GM23338 (cell line): Measurements from ENCODE around the gene ILF2. TPM values are rescaled to one million over a fixed set of nuclear protein-coding genes. Genes with fewer than 3 reads are reported as not detected.
A peak's percentile ranks its signal among the peaks of the same experiment; 100 is the strongest.

Source experiments
- ATAC-seq: fragments of 200-7000 bp; cut with Tn5 transposase; 3 replicates; pipeline ENCODE4 v1.9.1; 2020
- DNase-seq: peaks from one replicate; pipeline ENCODE4 v3.0.0-alpha.2; 2015; ENCODE audit warnings: low spot score
- H2AFZ ChIP-seq: fragments of 200-600 bp; sonication (generic); 2 replicates; pipeline ENCODE4 v1.8.0; 2016; ENCODE audit warnings: antibody characterized with exemption, mild to moderate bottlenecking, moderate library complexity
- H3F3A ChIP-seq: fragments of 200-600 bp; sonication (generic); replicated peaks from 2 replicates; pipeline ENCODE4 v1.8.0; 2017; ENCODE audit warnings: antibody characterized with exemption, mixed run types, low read depth
- H3K27ac ChIP-seq: fragments of 200-600 bp; sonication (generic); 2 replicates; pipeline ENCODE4 v1.6.1; 2016; ENCODE audit warnings: low read depth
- H3K27me3 ChIP-seq: fragments of 200-600 bp; sonication (generic); 2 replicates; pipeline ENCODE4 v1.8.0; 2016; ENCODE audit warnings: mild to moderate bottlenecking, mixed run types, moderate library complexity; ENCODE audit not compliant: insufficient read depth
- H3K36me3 ChIP-seq: fragments of 200-600 bp; sonication (generic); 2 replicates; pipeline ENCODE4 v1.8.0; 2016; ENCODE audit warnings: mild to moderate bottlenecking; ENCODE audit not compliant: insufficient read depth
- H3K4me1 ChIP-seq: fragments of 200-600 bp; sonication (generic); 2 replicates; pipeline ENCODE4 v1.8.0; 2016; ENCODE audit warnings: mild to moderate bottlenecking, moderate library complexity; ENCODE audit not compliant: insufficient read depth
- H3K4me2 ChIP-seq: fragments of 200-600 bp; sonication (generic); 2 replicates; pipeline ENCODE4 v1.7.1; 2017; ENCODE audit warnings: mixed run types
- H3K4me3 ChIP-seq: fragments of 200-600 bp; sonication (generic); 2 replicates; pipeline ENCODE4 v1.6.1; 2016; ENCODE audit warnings: mixed run types
- H3K79me2 ChIP-seq: fragments of 200-600 bp; sonication (generic); replicated peaks from 2 replicates; pipeline ENCODE4 v1.8.0; 2017; ENCODE audit warnings: mild to moderate bottlenecking; ENCODE audit not compliant: insufficient read depth
- H3K9me2 ChIP-seq: fragments of 200-600 bp; sonication (generic); 2 replicates; pipeline ENCODE4 v1.8.0; 2017; ENCODE audit not compliant: insufficient read depth
- H4K20me1 ChIP-seq: fragments of 200-600 bp; sonication (generic); replicated peaks from 2 replicates; pipeline ENCODE4 v1.8.0; 2017; ENCODE audit warnings: mild to moderate bottlenecking; ENCODE audit not compliant: insufficient read depth
- H3K27ac Mint-ChIP-seq: 2 replicates; pipeline ENCODE4 v1.8.0; 2020; ENCODE audit warnings: inconsistent platforms, mild to moderate bottlenecking, moderate library complexity, mixed read lengths
- H3K27me3 Mint-ChIP-seq: 3 replicates; pipeline ENCODE4 v1.8.0; 2022; ENCODE audit warnings: low read depth, mild to moderate bottlenecking, moderate library complexity, mixed read lengths, inconsistent platforms; ENCODE audit not compliant: insufficient read depth, poor library complexity
- H3K36me3 Mint-ChIP-seq: 3 replicates; pipeline ENCODE4 v1.8.0; 2021; ENCODE audit warnings: low read depth, mild to moderate bottlenecking, inconsistent platforms, moderate library complexity, mixed read lengths
- H3K4me1 Mint-ChIP-seq: 3 replicates; pipeline ENCODE4 v1.8.0; 2020; ENCODE audit warnings: mild to moderate bottlenecking, inconsistent platforms, mixed read lengths
- H3K4me3 Mint-ChIP-seq: 3 replicates; pipeline ENCODE4 v1.8.0; 2021; ENCODE audit warnings: moderate library complexity, mild to moderate bottlenecking, inconsistent platforms, mixed read lengths
- H3K9me3 Mint-ChIP-seq: 3 replicates; pipeline ENCODE4 v1.8.0; 2020; ENCODE audit warnings: moderate library complexity, mild to moderate bottlenecking, inconsistent platforms, mixed read lengths
- CREB1 ChIP-seq: fragments of 250-450 bp; sonication (Bioruptor Pico); IDR thresholded peaks from 2 replicates; pipeline ENCODE4 v1.5.0; 2020; ENCODE audit warnings: low read depth, mild to moderate bottlenecking, moderate library complexity
- ETS1 ChIP-seq: IDR thresholded peaks from 2 replicates; pipeline ENCODE4 v1.6.1; 2016; ENCODE audit warnings: antibody characterized with exemption
- EZH2 ChIP-seq: fragments of 200-600 bp; sonication (generic); IDR thresholded peaks from one replicate; pipeline ENCODE4 v1.8.0; 2017; ENCODE audit warnings: antibody characterized with exemption, mild to moderate bottlenecking, low read depth; ENCODE audit not compliant: unreplicated experiment
- EZH2phosphoT487 ChIP-seq: fragments of 200-600 bp; sonication (generic); IDR thresholded peaks from one replicate; pipeline ENCODE4 v1.8.1; 2018; ENCODE audit warnings: antibody characterized with exemption; ENCODE audit not compliant: unreplicated experiment
- JUNB ChIP-seq: IDR thresholded peaks from one replicate; pipeline ENCODE4 v1.6.1; 2016; ENCODE audit warnings: antibody characterized with exemption; ENCODE audit not compliant: unreplicated experiment
- NANOG ChIP-seq: IDR thresholded peaks from 2 replicates; pipeline ENCODE4 v1.6.1; 2016; ENCODE audit warnings: antibody characterized with exemption, borderline replicate concordance
- POLR2AphosphoS5 ChIP-seq: IDR thresholded peaks from 2 replicates; pipeline ENCODE4 v1.6.1; 2016; ENCODE audit warnings: antibody characterized with exemption, low read depth
- REST ChIP-seq: IDR thresholded peaks from one replicate; pipeline ENCODE4 v1.6.1; 2018; ENCODE audit warnings: antibody characterized with exemption; ENCODE audit not compliant: unreplicated experiment
- STAT1 ChIP-seq: IDR thresholded peaks from one replicate; pipeline ENCODE4 v1.6.1; 2016; ENCODE audit warnings: antibody characterized with exemption; ENCODE audit not compliant: unreplicated experiment
- ZNF114 ChIP-seq: fragments of 250-450 bp; sonication (Bioruptor Pico); IDR thresholded peaks from 2 replicates; pipeline ENCODE4 v1.5.0; 2020; ENCODE audit warnings: mild to moderate bottlenecking, moderate library complexity
- ZNF331 ChIP-seq: fragments of 250-450 bp; sonication (Bioruptor Pico); IDR thresholded peaks from 2 replicates; pipeline ENCODE4 v1.5.0; 2020; ENCODE audit warnings: low read depth, mild to moderate bottlenecking, moderate library complexity
- polyA plus RNA-seq: library from polyadenylated mRNA; unstranded; fragments of >200 nt; fragmentation: Nextera tagmentation; extraction: Ambion mirVana; gene quantifications from 2 replicates; pipeline ENCODE4 v1.2.1, GENCODE V29; 2016
- total RNA-seq: library from RNA; depleted of rRNA; stranded (reverse); fragments of >200 nt; shearing (Covaris generic); gene quantifications from 2 replicates; pipeline ENCODE4 v1.2.3, GENCODE V29; 2014
- TF ChIP-seq, protein P1 (sequence below), 2 experiments: fragments of 200-600 bp in 1 of 2; sonication (generic) in 1 of 2; conservative IDR thresholded peaks; 2 replicates each; pipeline versions ENCODE4 v1.5.1 to v1.6.1; 2016 to 2017; ENCODE audit warnings: antibody characterized with exemption in 2 of 2, low read depth in 2 of 2, mild to moderate bottlenecking in 2 of 2, moderate library complexity in 1 of 2

The ILF2 gene
- total and polyA plus RNA-seq, 2 experiments from 2014 or later, result 214 to 337 TPM

GRCh38 chr1:153711026-153711425 lies 40.2 kb upstream of the ILF2 start (continued):
- no peak for TF ChIP-seq ETS1

GRCh38 chr1:153705484-153705883 lies 34.7 kb upstream of the ILF2 start:
- H4K20me1 ChIP-seq, result no peaks in the 10 kb centered on the region
- Mint-ChIP-seq H3K27ac (no peak overlapping the region), H3K4me3 (no peak overlapping the region), H3K9me3 (no peaks in the 10 kb centered on the region), H3K36me3 (no peaks in the 10 kb centered on the region), H3K27me3 (peaks cover 18% of the 10 kb centered on the region), H3K4me1 (no peaks in the 10 kb centered on the region; the same call in 1 of the 3 replicates)
- H3K4me3 ChIP-seq, result no peak overlapping the region
- no peaks in the 10 kb centered on the region for H3K36me3 ChIP-seq
- no peaks in the 10 kb centered on the region for H3K27me3 ChIP-seq
- no peak overlapping the region for H3K4me2 ChIP-seq
- no peaks in the 10 kb centered on the region for H3F3A ChIP-seq
- no peaks in the 10 kb centered on the region for H3K79me2 ChIP-seq
- DNase-seq, result peak; percentile 45
- no peaks in the 10 kb centered on the region for H3K9me2 ChIP-seq
- ATAC-seq, result 0 out of 3 replicates have a peak, but pooled peaks have one; percentile 26
- peak overlapping the region; percentile 80; the same call in 1 of the 2 replicates for H2AFZ ChIP-seq
- H3K4me1 ChIP-seq, result no peaks in the 10 kb centered on the region
- H3K27ac ChIP-seq, result no peak overlapping the region
- TF ChIP-seq CREB1 (CRISPR knock-in tag), result no peak
- no peak for TF ChIP-seq EZH2phosphoT487
- TF ChIP-seq POLR2AphosphoS5, result no peak
- TF ChIP-seq ZNF114 (CRISPR knock-in tag), result no peak
- TF ChIP-seq REST, result no peak
- no peak for TF ChIP-seq EZH2
- TF ChIP-seq NANOG, result no peak
- no peak for TF ChIP-seq JUNB
- TF ChIP-seq ETS1, result no peak
- TF ChIP-seq, protein P1, sequence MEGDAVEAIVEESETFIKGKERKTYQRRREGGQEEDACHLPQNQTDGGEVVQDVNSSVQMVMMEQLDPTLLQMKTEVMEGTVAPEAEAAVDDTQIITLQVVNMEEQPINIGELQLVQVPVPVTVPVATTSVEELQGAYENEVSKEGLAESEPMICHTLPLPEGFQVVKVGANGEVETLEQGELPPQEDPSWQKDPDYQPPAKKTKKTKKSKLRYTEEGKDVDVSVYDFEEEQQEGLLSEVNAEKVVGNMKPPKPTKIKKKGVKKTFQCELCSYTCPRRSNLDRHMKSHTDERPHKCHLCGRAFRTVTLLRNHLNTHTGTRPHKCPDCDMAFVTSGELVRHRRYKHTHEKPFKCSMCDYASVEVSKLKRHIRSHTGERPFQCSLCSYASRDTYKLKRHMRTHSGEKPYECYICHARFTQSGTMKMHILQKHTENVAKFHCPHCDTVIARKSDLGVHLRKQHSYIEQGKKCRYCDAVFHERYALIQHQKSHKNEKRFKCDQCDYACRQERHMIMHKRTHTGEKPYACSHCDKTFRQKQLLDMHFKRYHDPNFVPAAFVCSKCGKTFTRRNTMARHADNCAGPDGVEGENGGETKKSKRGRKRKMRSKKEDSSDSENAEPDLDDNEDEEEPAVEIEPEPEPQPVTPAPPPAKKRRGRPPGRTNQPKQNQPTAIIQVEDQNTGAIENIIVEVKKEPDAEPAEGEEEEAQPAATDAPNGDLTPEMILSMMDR (conservative IDR thresholded peaks at IDR 0.05; ENCODE audit: low read depth in 2 of 2), result no peak
- TF ChIP-seq ZNF331, result no peak
- no peak for TF ChIP-seq STAT1
